Lung (tissue), 12 donors: ENCODE data around the gene VRK3. TPM values are rescaled to one million over a fixed set of nuclear protein-coding genes. Genes with fewer than 3 reads are reported as not detected.

ENCODE experiments used
- ATAC-seq: fragments of 200-7000 bp; cut with Tn5 transposase; one replicate; pipeline ENCODE4 v1.9.1; 2020; ENCODE audit warnings: moderate number of reproducible peaks; ENCODE audit not compliant: insufficient read depth, low FRiP score
- DNase-seq, 3 donors: peaks; one replicate each; pipeline ENCODE4 v3.0.0-alpha.2; 2013 to 2017
- H3K27ac ChIP-seq, 2 donors: one replicate each; pipeline ENCODE4 v1.5.1; 2013; ENCODE audit warnings: mild to moderate bottlenecking in 2 of 2, moderate library complexity in 2 of 2, control low read depth in 1 of 2, inconsistent platforms in 1 of 2, low read depth in 1 of 2, low read length in 1 of 2
- H3K27me3 ChIP-seq, 3 donors: one replicate each; pipeline ENCODE4 v1.5.1; 2013; ENCODE audit warnings: low read length in 2 of 3; ENCODE audit not compliant: control insufficient read depth in 3 of 3, insufficient read depth in 3 of 3
- H3K36me3 ChIP-seq, 4 donors: one replicate each; pipeline ENCODE4 v1.5.1; 2013; ENCODE audit warnings: low read length in 4 of 4, mild to moderate bottlenecking in 1 of 4, moderate library complexity in 1 of 4; ENCODE audit not compliant: control insufficient read depth in 4 of 4, insufficient read depth in 4 of 4
- H3K4me1 ChIP-seq, 5 donors: one replicate each; pipeline ENCODE4 v1.5.1; 2013; ENCODE audit warnings: low read length in 5 of 5, mild to moderate bottlenecking in 2 of 5, moderate library complexity in 1 of 5; ENCODE audit not compliant: control insufficient read depth in 5 of 5, insufficient read depth in 5 of 5
- H3K4me3 ChIP-seq: one replicate; pipeline ENCODE4 v1.5.1; 2013; ENCODE audit warnings: mild to moderate bottlenecking, control low read depth, moderate library complexity
- H3K9ac ChIP-seq, 2 donors: one replicate each; pipeline ENCODE4 v1.5.1; 2013; ENCODE audit warnings: low read length in 2 of 2, control low read depth in 1 of 2; ENCODE audit not compliant: insufficient read depth in 1 of 2
- H3K9me3 ChIP-seq, 4 donors: one replicate each; pipeline ENCODE4 v1.5.1; 2013; ENCODE audit warnings: low read length in 3 of 4, mild to moderate bottlenecking in 1 of 4, moderate library complexity in 1 of 4; ENCODE audit not compliant: control insufficient read depth in 4 of 4, insufficient read depth in 3 of 4
- WGBS, 2 donors: extraction: QIAGEN DNeasy Blood & Tissue Kit; methylation state at CpG; one replicate each; pipeline ENCODE4 v1.1.7; 2013; 5-methylcytosine and 5-hydroxymethylcytosine counted together
- polyA plus RNA-seq, 2 donors: library from polyadenylated mRNA; stranded (reverse); fragments of 200-250 nt; gene quantifications; one replicate each; pipeline ENCODE4 v1.2.1, GENCODE V29; 2013
- total RNA-seq, 2 donors: library from RNA; depleted of rRNA in 1 of 2; stranded (reverse); fragments of >200 nt in 1 of 2; gene quantifications; one replicate each; pipeline ENCODE4 v1.2.1, GENCODE V29; 2014 to 2021
- TF ChIP-seq, protein P1 (sequence below): IDR thresholded peaks from 2 replicates; pipeline ENCODE4 v1.5.1; 2012; ENCODE audit warnings: mild to moderate bottlenecking; ENCODE audit errors: control extremely low read depth, extremely low read depth
- donor health status: control.
- donor health status: control.
- donor health status: Bipolar disorder and iron deficiency.
- donor health status: healthy.
- donor health status: DM: yes; HTN: yes; CAD: no.

The VRK3 gene
- total and polyA plus RNA-seq, 4 donors = 15.7 to 48.0 (median 34.4) TPM

DNA sequence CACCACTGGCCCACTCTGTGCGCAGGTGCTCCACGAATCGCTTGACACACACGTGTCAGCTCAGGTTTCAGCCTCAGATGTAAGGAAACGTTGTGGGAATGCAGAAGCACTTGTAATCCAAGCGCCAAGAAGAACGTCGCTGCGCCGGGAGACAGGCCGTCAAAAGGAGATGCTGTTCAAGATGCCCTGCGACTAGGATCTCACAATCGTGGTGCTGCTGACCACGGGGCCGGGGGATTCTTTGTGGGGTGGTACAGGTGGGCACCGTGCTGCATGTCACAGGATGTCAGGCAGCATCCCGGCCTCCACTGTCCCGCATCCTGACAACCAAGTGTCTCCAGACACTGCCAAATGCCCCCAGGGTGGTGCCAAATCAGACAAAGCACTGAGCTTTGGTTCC lies 47.3 kb downstream of the VRK3 start:
- Histone ChIP-seq H3K4me1 (peaks cover 0 to 2% (median 0%) of the 10 kb centered on the region in 5 donors), H3K9me3 (no peaks in the 10 kb centered on the region), H3K27ac (peak overlapping the region in 1 of 2 donors; percentile 42), H3K4me3 (no peak overlapping the region), H3K36me3 (peaks cover 2 to 34% (median 6%) of the 10 kb centered on the region in 4 donors), H3K27me3 (no peaks in the 10 kb centered on the region), H3K9ac (no peak overlapping the region)
- TF ChIP-seq, protein P1, sequence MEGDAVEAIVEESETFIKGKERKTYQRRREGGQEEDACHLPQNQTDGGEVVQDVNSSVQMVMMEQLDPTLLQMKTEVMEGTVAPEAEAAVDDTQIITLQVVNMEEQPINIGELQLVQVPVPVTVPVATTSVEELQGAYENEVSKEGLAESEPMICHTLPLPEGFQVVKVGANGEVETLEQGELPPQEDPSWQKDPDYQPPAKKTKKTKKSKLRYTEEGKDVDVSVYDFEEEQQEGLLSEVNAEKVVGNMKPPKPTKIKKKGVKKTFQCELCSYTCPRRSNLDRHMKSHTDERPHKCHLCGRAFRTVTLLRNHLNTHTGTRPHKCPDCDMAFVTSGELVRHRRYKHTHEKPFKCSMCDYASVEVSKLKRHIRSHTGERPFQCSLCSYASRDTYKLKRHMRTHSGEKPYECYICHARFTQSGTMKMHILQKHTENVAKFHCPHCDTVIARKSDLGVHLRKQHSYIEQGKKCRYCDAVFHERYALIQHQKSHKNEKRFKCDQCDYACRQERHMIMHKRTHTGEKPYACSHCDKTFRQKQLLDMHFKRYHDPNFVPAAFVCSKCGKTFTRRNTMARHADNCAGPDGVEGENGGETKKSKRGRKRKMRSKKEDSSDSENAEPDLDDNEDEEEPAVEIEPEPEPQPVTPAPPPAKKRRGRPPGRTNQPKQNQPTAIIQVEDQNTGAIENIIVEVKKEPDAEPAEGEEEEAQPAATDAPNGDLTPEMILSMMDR = no peak
- WGBS, 2 donors = 85 to 88% methylated on average over 18 of the region's 18 CpGs
- ATAC-seq = no peak
- DNase-seq = no peak

GRCh38 chr19:49977076-49977475 lies 48.1 kb downstream of the VRK3 start:
- Histone ChIP-seq H3K9ac (no peak overlapping the region), H3K27ac (no peak overlapping the region), H3K27me3 (no peaks in the 10 kb centered on the region), H3K4me3 (no peak overlapping the region), H3K36me3 (peaks cover 2 to 34% (median 6%) of the 10 kb centered on the region in 4 donors), H3K4me1 (peaks cover 0 to 2% (median 0%) of the 10 kb centered on the region in 5 donors), H3K9me3 (no peaks in the 10 kb centered on the region)
- WGBS, 2 donors = 80 to 88% methylated on average over 13 of the region's 13 CpGs
- DNase-seq (no peak), ATAC-seq (no peak)
- TF ChIP-seq, protein P1 = no peak

- DNase-seq = no peak
- WGBS, 2 donors = 79 to 85% methylated on average over 3 of the region's 3 CpGs
- Histone ChIP-seq H3K27ac (no peak overlapping the region), H3K4me1 (peaks cover 0 to 2% (median 0%) of the 10 kb centered on the region in 5 donors), H3K4me3 (no peak overlapping the region), H3K27me3 (no peaks in the 10 kb centered on the region), H3K9ac (no peak overlapping the region), H3K9me3 (no peaks in the 10 kb centered on the region), H3K36me3 (peaks cover under 1 to 29% (median 6%) of the 10 kb centered on the region in 4 donors)
- no peak for ATAC-seq
- TF ChIP-seq, protein P1 = no peak
Measured at GRCh38 chr19:49976496-49976895, 48.7 kb downstream of the VRK3 start.

GRCh38 chr19:49975051-49975450 lies 50.1 kb downstream of the VRK3 start:
- ATAC-seq = no peak
- Histone ChIP-seq H3K36me3 (peaks cover 0 to 28% (median 6%) of the 10 kb centered on the region in 4 donors), H3K27ac (no peak overlapping the region), H3K27me3 (no peaks in the 10 kb centered on the region), H3K4me1 (peaks cover 0 to 2% (median 0%) of the 10 kb centered on the region in 5 donors), H3K4me3 (no peak overlapping the region), H3K9me3 (no peaks in the 10 kb centered on the region), H3K9ac (no peak overlapping the region)
- 88 to 93% methylated on average over 7 of the region's 7 CpGs for WGBS, 2 donors
- DNase-seq = no peak
- TF ChIP-seq, protein P1 = no peak
